GM19099 (cell line): Measurements from ENCODE around the gene DENND4B.

Source experiments
- POLR2A ChIP-seq: IDR thresholded peaks from 3 replicates; pipeline ENCODE4 v1.6.1; 2011; ENCODE audit warnings: low read depth; ENCODE audit not compliant: insufficient read length; ENCODE audit errors: extremely low read depth

DENND4B gene

DNA sequence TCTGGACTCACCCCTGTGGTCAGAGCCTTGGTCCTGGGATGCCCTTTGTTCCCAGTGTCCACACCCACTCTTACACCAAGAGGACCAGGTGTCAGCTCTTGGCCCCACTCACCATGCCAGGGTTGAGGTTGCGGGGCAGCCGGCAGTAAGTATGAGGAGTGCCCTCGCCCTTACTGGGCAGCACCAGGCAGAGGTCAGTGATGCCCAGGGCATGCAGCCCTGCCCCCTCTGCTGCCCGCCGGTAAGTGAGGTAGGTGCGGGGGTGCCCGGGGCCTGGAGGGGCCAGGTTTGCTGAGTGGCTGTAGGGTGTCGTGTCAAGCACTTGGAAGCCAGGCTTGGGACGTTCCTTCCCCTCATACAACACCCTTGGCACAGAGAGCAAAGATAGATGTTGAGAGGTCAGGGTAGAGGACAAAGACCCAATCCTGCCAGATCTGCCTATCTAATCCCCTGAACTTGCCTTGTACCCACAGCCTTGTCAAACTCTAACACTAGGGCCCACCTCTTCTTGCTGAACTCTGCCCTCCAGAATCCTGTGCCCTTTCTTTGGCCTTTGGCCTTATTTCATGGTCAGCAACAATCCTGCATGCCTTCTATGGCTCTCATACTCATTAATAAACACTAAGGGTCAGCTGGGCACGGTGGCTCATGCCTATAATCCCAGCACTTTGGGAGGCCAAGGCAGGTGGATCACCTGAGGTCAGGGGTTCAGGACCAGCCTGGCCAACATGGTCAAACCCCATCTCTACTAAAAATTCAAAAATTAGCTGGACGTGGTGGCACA, 3.6 kb downstream of the DENND4B start:
- TF ChIP-seq POLR2A = no peak

DNA sequence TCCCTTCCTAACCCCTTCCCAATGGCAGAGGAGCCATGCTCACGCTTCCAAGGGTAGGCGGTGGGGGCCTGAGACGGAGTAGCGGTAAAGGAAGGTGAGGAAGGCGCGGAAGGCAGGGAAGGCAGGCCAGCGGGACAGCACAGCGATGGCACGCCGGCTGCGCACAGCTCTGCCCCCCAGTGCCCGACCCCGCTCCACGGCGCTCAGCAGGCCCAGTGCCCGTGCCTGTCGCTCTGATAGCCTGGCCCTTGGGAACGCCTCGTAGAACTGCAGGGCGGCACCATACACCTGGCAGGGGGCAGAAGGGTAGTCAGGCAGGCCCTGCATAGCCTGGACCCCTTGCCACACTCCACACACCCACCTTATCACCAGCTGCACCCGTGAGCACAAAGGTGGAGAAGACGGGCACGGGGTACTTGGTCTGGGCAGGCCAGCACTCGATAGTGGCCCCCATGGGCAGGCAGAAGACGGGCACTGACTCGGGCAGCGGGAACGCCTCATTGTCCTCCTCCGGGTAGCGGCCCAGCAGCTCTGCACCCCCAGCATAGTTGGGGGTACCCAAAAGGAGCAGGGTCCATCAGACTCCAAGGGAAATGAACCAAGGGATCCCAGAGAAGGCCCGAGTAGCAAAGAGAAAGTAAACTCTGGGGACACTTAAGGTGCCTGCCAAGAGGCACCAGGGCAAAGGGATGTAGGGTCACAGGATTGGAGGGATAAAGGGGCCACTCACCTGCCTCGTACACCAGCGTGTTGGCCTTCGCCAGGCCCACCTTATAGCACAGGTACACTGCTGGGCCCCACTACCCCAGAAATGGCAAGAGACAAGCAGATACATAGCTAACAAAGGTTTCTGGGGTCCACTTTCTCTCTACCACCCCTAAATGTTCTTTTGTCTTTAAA, 4.4 kb downstream of the DENND4B start:
- no peak for TF ChIP-seq POLR2A

DNA sequence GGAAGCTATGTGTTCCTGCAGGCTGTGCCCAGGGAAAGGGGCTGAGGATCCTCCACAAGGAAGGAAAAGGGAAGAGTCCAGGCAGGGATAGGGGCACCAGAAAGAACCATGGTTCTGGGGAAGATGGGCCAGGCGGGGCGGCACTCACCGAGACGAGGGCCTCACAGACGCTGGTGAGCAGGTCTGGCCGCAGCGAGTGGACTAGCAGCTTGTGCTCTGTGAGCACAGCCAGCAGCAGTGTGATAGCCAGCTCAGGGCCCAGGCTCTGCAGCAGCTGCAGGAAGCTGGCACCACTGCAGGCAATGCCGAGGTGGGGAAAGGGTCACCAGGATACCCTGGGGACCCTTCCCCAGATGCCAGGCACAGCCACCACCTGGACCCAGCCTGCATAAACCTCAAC, 5.8 kb downstream of the DENND4B start:
- no peak for TF ChIP-seq POLR2A

DNA sequence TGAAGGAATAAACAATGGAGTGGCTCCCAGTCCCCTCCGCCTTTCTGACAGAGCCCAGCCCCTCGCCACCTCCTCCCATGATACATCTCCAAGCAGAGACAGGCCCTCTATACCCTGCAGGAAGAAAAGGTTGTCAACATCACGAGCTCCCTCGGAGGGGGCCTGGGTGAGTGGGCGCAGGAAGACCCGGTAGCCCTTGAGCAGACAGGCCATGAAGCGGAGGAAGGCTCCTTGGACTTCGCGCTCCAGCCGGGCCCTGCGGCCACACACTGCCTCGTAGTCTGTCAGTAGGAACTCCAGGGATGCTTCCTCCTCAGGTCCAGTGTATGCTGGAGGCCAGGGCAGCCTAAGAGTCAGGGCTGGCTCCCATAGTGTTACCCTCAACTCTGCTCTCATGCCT, 7.0 kb downstream of the DENND4B start:
- no peak for TF ChIP-seq POLR2A

DNA sequence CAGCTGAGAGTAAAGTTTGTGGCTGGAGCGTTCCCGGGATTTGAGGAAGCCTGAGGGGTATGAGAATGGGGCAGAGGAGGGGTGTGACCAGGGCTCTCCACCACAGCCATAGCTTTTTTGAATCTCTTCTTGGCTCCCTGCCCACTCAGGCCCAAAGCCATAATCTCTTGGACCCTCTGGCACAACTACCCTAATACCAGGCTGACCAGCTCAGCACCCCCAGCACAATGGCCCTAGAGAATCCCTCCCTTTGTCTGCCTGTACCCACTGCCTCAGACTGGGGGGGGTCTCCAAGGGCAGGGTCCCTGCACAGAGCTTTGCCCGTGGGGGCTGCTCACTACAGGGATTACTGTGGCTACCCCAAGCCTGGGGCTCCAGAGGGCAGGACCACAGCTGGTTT, 7.5 kb downstream of the DENND4B start:
- no peak for TF ChIP-seq POLR2A

DNA sequence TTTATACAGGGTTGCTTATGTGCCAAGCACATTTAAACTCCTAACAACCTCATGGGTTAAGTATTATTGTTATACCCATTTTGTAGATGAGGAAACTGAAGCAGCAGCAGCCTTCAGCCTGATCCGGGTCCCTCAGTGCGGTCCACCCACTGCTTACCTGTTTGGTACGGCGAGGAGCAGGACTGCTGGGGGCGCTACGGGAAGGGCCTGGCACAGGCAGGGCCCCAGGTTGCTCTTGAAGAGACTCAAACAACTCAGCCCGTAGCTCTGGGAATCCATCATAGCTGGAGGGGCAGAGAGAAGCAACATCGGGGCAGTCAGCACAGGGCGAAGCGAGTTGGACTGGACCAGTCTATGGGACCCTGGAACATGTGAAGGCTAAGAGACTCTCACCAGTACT, 9.2 kb downstream of the DENND4B start:
- no peak for TF ChIP-seq POLR2A

DNA sequence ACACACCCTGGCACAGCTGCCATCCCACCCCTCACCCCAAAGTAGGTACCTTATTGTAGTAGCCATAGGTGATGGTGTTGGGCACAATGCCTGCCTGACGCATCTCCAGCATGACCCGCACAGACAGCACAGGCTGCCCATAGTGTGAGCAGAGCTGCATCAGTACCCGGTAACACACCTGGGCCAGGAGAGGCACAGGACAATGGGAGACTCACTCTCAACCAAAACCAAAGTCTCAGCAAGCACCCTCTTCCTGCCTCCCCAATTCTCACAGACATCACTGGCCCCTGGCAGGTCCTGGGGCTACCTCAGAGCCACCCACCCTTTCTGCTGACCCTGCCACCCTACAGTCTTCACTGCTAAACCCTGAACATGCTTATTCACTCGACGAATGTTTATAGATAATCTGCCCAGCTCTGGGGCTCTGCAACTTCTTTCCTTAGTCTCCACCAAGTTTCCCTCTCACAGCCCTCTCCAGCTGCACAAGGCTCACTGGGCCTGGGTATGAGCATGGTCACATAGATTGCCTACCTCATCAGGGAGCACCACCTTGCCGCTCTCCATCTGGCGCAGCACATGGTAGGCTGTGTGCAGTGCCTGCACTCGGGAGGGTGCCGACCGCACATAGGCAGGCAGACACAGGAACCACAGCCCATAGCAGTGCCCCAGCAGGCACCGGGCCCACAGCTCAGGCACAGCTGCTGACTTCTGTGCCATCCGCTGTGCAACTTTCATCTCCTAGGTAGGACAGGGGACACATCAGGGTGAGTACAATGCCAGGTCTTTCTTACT, 10.3 kb downstream of the DENND4B start:
- no peak for TF ChIP-seq POLR2A

DNA sequence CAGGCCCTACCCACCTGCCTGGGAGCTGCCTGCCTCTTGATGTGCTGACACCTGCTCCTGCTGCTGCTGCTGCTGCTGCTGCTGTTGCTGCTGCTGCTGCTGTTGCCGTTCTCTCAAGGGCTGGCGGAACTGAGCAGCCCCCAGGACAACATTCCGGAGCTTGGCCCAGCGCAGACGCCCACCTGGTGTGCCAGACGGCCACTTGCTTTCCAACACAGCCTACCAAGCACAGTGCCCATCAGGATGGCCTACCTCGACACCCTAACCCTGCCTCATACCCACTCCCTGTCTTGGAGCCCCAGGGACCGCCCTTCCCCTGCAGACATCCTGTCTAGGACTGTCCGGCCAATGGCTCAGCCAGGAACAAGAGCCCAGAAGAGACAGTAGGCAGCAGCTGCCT, 11.8 kb downstream of the DENND4B start:
- TF ChIP-seq POLR2A = no peak

DNA sequence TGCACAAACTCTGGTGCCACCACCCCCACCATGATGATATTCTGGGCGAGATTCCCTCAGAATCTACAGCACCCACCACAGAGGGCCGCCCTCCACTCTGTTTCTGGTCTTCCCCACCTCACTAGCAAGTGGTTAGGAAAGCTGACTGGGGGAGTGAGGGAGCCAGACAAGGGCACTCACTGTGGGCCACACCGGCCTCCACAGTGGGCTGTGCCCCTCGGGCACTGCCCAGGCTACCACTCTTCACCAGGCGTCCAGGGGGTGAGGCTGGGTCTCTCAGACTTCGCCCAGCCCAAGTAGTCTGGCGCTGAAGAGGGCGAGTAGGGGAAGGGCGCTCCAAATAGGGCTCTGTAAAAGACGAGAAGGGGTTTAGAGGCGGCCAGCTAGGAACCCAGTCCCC, 12.6 kb downstream of the DENND4B start:
- TF ChIP-seq POLR2A = no peak

DNA sequence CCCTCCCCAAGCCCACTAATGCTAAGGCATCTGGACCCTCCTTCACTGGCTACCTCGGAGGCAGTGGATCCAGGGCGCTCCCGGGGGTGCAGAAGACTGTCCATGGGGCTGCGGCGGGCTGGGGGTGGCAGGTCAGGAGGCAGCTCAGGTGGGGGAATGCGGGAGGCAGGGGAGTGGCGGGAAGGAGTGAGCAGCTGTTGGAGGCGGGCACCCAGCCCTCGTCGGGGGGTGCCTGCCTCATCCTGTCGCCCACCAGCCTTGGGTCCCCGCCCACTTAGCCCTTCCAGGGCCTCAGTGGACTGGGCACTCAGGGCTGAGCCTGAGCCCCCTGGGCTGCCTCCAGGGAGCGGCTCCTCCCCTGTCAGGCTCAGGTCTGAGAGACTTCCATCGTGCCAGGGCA, 13.1 kb downstream of the DENND4B start:
- TF ChIP-seq POLR2A = no peak

DNA sequence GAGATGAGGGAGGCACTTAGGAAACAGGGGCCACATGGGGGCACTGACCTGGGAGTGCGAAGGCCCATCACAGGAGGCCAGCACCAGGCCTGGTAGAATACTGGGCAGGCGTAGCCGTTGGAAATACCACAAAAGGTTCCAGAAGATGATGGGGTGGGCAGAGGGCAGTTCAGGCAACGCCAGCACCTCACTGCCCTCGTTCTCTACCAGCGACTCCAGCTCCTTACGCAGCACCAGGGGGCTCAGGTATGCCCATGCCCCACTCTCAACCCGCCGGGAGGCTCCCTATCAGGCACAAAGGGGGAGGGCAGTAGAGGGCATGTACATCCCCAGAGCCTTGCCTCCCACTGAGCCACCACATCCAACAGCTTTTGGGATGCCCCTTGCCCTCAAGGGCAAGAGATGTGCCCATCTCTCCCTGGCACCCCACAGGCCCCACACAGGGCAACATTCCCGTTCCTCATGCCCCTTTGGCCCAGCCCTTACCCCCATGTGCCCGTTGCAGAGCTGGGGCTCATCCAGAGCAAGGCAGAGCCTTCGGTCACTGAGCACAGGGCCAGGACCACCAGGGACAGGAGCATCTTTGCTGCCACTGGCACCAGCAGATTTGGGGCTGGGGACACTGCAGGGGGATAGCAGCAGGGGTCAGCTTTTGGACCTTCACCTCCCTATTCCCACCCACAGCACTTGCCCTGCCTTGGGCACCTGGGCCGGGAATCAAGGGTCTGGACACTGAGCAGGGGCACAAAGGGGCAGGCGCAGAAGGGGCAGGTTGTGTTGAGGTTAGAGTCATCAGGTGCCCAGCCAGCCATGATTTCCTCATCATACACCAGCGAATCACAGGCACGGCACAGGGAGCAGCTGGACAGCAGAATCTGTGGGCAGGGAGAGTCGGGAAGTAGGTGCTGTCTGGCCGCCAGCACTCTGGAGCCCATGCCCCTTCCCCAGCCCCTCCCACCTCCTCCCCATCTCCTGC, 14.1 kb downstream of the DENND4B start:
- TF ChIP-seq POLR2A = no peak

DNA sequence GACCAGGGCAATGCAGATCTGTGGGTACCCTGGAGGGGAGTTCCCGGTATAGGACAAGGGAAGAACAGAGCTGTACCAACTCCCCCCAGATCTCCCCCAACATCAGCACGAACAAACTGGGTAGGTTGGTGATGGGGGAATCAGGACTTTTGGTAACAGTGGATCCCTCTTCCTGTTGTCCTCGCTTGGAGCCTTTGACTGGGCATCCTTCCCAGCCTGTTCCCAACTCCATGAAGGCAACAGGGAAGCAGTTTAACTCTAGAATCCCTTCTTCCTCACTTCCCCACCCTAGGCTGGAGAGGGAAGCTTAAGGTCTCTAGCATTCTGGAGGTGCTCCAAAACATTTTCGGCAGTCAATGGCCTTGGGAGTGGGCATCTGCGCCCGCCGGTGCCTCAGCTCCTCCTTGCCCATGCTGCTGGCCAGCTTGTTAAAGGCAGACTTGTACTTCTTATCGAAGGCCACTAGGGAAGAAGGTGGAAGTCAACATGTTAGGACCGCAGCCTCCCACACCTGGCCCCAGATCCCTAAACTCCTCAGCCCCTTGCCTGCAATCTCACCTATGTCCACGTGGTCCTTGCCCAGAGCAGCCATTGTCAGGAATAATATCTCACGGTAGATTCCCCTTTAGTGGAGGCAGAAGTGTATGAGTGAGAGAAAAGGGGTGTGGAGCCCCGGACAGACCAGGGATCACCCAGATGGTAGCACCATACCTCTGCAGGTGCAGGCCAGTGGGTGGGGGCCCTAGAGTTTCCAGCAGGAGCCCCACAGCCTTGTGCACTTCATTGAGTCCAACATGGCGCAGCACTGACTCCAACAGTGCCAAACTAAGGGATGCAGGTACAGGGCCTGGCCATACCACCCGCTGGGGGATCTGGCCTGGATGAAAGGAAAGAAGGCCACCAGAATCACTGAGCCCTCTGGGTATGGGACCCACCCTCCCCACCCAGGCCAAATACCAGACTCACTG, 16.3 kb downstream of the DENND4B start:
- no peak for TF ChIP-seq POLR2A

DNA sequence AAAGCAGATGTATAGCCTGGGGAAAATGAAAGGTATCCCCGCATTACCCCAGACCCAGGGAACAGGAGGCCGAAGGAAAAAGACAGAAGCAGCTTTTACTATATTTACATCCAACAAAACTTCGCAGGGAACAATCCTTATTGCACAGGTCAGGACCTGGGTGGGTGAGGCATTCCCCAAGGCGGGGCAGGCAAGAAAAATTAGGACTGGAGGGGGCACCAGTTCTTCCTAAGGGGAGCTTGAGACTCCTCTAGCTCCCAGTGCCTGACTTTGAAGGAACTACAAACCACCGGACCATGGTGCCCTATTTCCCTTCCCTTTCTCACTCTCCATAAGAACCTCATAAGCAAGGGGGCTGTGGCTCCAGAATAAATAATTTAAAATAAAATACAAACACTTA, 17.1 kb downstream of the DENND4B start:
- TF ChIP-seq POLR2A = no peak

DNA sequence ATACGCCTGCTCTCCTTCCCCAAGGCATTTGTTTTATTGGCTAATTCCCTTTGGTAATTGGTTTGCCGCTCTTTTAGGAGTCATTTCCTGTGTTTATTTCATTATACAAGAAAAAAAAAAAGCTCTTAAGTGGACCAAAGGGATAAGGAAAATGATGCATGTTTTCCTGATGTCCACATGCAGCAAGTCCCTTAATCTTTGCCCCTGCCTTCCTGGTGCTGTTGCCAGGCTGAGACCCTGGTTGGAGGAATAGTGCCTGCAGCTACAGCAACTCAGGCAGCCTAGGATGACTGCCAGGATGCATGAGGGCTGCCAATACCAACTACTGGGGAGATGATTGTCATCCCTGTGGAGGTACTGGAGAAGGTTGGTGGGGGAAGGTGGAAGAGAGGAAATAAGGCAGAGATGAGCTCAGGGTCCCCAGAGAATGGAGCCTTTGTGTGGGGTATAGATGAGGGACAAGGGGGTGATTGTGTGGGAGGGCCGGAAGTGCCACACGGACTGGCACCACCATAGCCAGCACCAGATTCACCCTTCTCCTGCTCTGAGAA, 17.7 kb downstream of the DENND4B start:
- no peak for TF ChIP-seq POLR2A
